CD4-positive, alpha-beta memory T cell (primary cell): Measurements from ENCODE around the gene LPP. TPM values are rescaled to one million over a fixed set of nuclear protein-coding genes. Genes with fewer than 3 reads are reported as not detected.
"Not testable (repeated sequence)": the region's sequence is repeated elsewhere in the genome, so short reads cannot be mapped to it uniquely, and the experiment has no call there.

Experiments used
- CTCF ChIA-PET: fragments of 350-600 bp; sonication (Branson Sonifier 250); formaldehyde crosslinking; loops from one replicate; lab custom pipeline; 2021; ENCODE audit warnings: inconsistent platforms; ENCODE audit not compliant: partially characterized antibody; lab: Charles Lee
- POLR2A ChIA-PET: fragments of 350-600 bp; sonication (Branson Sonifier 250); formaldehyde crosslinking; loops from one replicate; lab custom pipeline; 2021; ENCODE audit not compliant: partially characterized antibody; lab: Charles Lee
- DNase-seq, 5 donors: peaks; one replicate each; pipeline versions ENCODE4 v3.0.0 to v3.0.0-alpha.2; 2020 to 2022; ENCODE audit warnings: mixed read lengths in 1 of 5
- H3K27ac ChIP-seq: one replicate; pipeline ENCODE4 v1.7.0; 2013; ENCODE audit warnings: low read depth, low read length
- H3K27me3 ChIP-seq: 2 replicates; pipeline ENCODE4 v1.7.0; 2013; ENCODE audit warnings: mild to moderate bottlenecking, low read length, moderate library complexity; ENCODE audit not compliant: insufficient read depth
- H3K36me3 ChIP-seq: 2 replicates; pipeline ENCODE4 v1.7.0; 2013; ENCODE audit warnings: mild to moderate bottlenecking, low read length, moderate library complexity; ENCODE audit not compliant: insufficient read depth
- H3K4me1 ChIP-seq: 2 replicates; pipeline ENCODE4 v1.7.0; 2013; ENCODE audit warnings: mild to moderate bottlenecking, low read length, moderate library complexity; ENCODE audit not compliant: insufficient read depth
- H3K4me3 ChIP-seq, 2 donors: one replicate each; pipeline ENCODE4 v1.7.0; 2013; ENCODE audit warnings: low read length in 2 of 2, mild to moderate bottlenecking in 1 of 2
- H3K9me3 ChIP-seq, 2 donors: one replicate each; pipeline ENCODE4 v1.7.0; 2013; ENCODE audit warnings: low read length in 2 of 2, control low read depth in 1 of 2; ENCODE audit not compliant: control insufficient read depth in 1 of 2
- H3K27ac Mint-ChIP-seq, 7 donors: one replicate each; pipeline ENCODE4 v1.8.0; 2020 to 2021; ENCODE audit warnings: mixed read lengths in 7 of 7, mild to moderate bottlenecking in 6 of 7, inconsistent platforms in 3 of 7, moderate library complexity in 3 of 7
- H3K27me3 Mint-ChIP-seq, 2 donors: one replicate each; pipeline ENCODE4 v1.8.0; 2020 to 2021; ENCODE audit warnings: mixed read lengths in 2 of 2
- H3K36me3 Mint-ChIP-seq, 2 donors: one replicate each; pipeline ENCODE4 v1.8.0; 2020 to 2021; ENCODE audit warnings: mixed read lengths in 2 of 2, inconsistent platforms in 1 of 2, mild to moderate bottlenecking in 1 of 2
- H3K4me1 Mint-ChIP-seq, 4 donors: one replicate each; pipeline ENCODE4 v1.8.0; 2020 to 2021; ENCODE audit warnings: mixed read lengths in 4 of 4, mild to moderate bottlenecking in 1 of 4
- H3K4me3 Mint-ChIP-seq, 8 donors: one replicate each; pipeline ENCODE4 v1.8.0; 2020 to 2021; ENCODE audit warnings: mixed read lengths in 8 of 8, mild to moderate bottlenecking in 7 of 8, moderate library complexity in 6 of 8, inconsistent platforms in 3 of 8
- H3K9me3 Mint-ChIP-seq, 8 donors: one replicate each; pipeline ENCODE4 v1.8.0; 2020 to 2021; ENCODE audit warnings: mixed read lengths in 8 of 8, mild to moderate bottlenecking in 5 of 8, inconsistent platforms in 3 of 8, moderate library complexity in 1 of 8
- intact Hi-C: fragments of 100-400 bp; cut with micrococcal nuclease; formaldehyde crosslinking; loops from one replicate; pipeline ENCODE4 v1.15.1; 2023
- polyA plus RNA-seq, 2 donors: library from polyadenylated mRNA; unstranded; fragments of 300-500 nt; fragmentation: Illumina TruSeq; gene quantifications; one replicate each; pipeline ENCODE4 v1.2.3, GENCODE V29; 2021
- total RNA-seq, 2 experiments: library from RNA; stranded (reverse); gene quantifications; one replicate each; pipeline ENCODE4 v1.2.3, GENCODE V29; 2021

Gene LPP
- total and polyA plus RNA-seq, 4 experiments from 2014 or later: 10.4 to 27.2 (median 24.7) TPM

DNA sequence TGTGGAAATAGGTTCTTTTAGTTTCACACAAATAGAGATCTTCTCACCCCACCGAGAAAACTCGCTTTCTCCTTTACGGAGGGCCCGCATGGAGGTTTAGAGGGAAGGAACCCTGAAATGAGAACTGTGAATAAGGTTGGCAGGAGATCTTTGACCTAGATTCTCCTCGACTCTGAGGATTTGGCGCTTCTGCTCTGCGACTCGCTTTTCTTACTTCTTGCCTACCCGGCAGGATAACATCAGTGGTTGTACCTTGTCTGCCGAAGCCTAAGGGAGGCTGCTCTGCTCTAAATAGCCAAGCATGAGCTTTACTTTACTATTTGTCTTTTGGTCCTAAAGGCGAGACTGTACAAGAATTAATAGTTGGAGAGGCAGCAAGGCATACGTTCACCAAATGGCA lies 544.5 kb downstream of the LPP start:
- Mint-ChIP-seq H3K9me3 (no peaks in the 10 kb centered on the region), H3K27ac (no peak overlapping the region), H3K36me3 (peaks cover 0 to 5% of the 10 kb centered on the region in 2 donors), H3K4me3 (peak overlapping the region in 1 of 8 donors; percentile 25), H3K4me1 (peaks cover 8 to 16% (median 13%) of the 10 kb centered on the region in 4 donors), H3K27me3 (no peaks in the 10 kb centered on the region)
- DNase-seq: no peak
- intact Hi-C loops: no loop called here
- Histone ChIP-seq H3K27ac (no peak overlapping the region), H3K9me3 (no peaks in the 10 kb centered on the region), H3K27me3 (no peaks in the 10 kb centered on the region), H3K36me3 (no peaks in the 10 kb centered on the region), H3K4me1 (no peaks in the 10 kb centered on the region), H3K4me3 (no peak overlapping the region)
- ChIA-PET POLR2A (no interaction called here), CTCF (no interaction called here)

DNA sequence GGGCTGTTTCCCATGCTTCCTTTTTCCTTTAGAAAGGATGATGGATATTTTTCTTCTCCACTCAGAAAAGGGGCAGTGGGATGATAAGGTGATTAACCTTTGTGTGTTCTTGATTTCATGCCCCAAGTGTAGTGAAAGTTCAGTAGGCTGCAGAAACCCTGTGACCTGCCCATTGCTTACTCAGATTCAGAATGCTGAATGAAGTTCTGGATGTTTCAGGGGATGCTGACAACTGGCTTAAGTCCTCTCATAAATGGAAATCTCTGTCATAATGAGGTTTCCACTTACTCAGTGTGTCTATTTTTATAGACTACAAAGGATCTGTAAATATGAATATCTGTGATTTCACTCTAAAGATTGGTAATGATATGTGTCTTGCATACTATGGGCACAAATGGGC lies 546.5 kb downstream of the LPP start:
- ChIA-PET POLR2A (no interaction called here), CTCF (no interaction called here)
- H3K27me3 ChIP-seq: no peaks in the 10 kb centered on the region
- Mint-ChIP-seq H3K36me3 (peaks cover 1 to 16% of the 10 kb centered on the region in 2 donors), H3K27me3 (no peaks in the 10 kb centered on the region), H3K9me3 (no peaks in the 10 kb centered on the region), H3K4me3 (no peak overlapping the region), H3K4me1 (peaks cover 9 to 12% (median 9%) of the 10 kb centered on the region in 4 donors), H3K27ac (no peak overlapping the region)
- intact Hi-C loops: no loop called here
- H3K4me3 ChIP-seq: no peak overlapping the region
- DNase-seq: no peak
- H3K9me3 ChIP-seq: no peaks in the 10 kb centered on the region
- H3K36me3 ChIP-seq: no peaks in the 10 kb centered on the region
- no peak overlapping the region for H3K27ac ChIP-seq
- H3K4me1 ChIP-seq: no peaks in the 10 kb centered on the region

DNA sequence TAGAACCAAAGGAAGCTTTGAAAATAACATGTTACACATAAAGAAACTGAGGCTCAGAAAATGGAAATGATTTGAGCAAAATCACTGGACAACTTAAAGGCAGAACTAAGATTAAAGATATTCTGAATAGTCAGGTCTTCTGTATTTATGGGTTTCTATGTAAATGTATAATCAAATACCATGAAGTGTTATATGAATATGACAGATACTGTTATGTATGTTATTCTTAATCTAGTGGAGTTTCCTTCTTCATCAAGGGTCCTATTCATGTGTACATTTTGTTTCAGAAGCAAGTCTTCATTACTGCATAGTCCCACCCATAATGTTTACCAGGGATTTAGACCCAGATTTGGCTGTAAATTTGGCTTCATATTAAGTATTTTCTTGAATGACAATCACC lies 547.0 kb downstream of the LPP start:
- no peak overlapping the region for H3K4me3 Mint-ChIP-seq
- no peaks in the 10 kb centered on the region for H3K9me3 ChIP-seq
- CTCF ChIA-PET: no interaction called here
- no peak overlapping the region for H3K27ac ChIP-seq
- intact Hi-C loops: no loop called here
- no peak overlapping the region for H3K4me3 ChIP-seq
- no peaks in the 10 kb centered on the region for H3K4me1 ChIP-seq
- DNase-seq: no peak
- H3K36me3 ChIP-seq: no peaks in the 10 kb centered on the region
- H3K27ac Mint-ChIP-seq: no peak overlapping the region
- peaks cover 8 to 11% (median 9%) of the 10 kb centered on the region in 4 donors for H3K4me1 Mint-ChIP-seq
- peaks cover 1 to 19% of the 10 kb centered on the region in 2 donors for H3K36me3 Mint-ChIP-seq
- H3K27me3 Mint-ChIP-seq: no peaks in the 10 kb centered on the region
- H3K27me3 ChIP-seq: no peaks in the 10 kb centered on the region
- H3K9me3 Mint-ChIP-seq: no peaks in the 10 kb centered on the region
- POLR2A ChIA-PET: no interaction called here

- intact Hi-C loops: no loop called here
- CTCF ChIA-PET: no interaction called here
Observed at GRCh38 chr3:188701485-188701969, 547.6 kb downstream of the LPP start.

DNA sequence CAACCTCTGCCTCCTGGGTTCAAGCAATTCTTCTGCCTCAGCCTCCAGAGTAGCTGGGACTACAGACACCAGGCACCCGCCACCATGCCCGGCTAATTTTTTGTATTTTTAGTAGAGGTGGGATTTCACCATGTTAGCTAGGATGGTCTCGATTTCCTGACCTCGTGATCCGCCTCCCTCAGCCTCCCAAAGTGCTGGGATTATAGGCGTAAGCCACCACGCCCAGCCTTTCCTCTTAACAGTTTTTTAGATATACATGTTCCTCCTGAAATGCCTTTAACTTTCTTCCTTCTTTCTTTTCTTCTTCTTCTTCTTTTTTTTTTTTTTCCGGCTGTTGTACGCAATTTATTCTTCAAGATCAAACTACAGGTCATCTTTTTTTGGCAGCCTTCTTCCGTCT lies 548.1 kb downstream of the LPP start:
- Mint-ChIP-seq H3K36me3 (peaks cover 1 to 20% of the 10 kb centered on the region in 2 donors), H3K4me3 (peak overlapping the region in 1 of 8 donors; percentile 13), H3K4me1 (peaks cover 4 to 10% (median 6%) of the 10 kb centered on the region in 4 donors)
- intact Hi-C loops, H3K27ac ChIP-seq, H3K4me3 ChIP-seq, DNase-seq, H3K9me3 ChIP-seq, H3K36me3 ChIP-seq, H3K27me3 Mint-ChIP-seq, CTCF ChIA-PET, H3K4me1 ChIP-seq, H3K9me3 Mint-ChIP-seq, H3K27ac Mint-ChIP-seq, H3K27me3 ChIP-seq, POLR2A ChIA-PET: not testable (repeated sequence)

More at GRCh38 chr3:188701485-188701969, 547.6 kb downstream of the LPP start:
- Histone ChIP-seq H3K27ac (no peak overlapping the region), H3K4me3 (no peak overlapping the region), H3K36me3 (no peaks in the 10 kb centered on the region), H3K27me3 (no peaks in the 10 kb centered on the region), H3K4me1 (no peaks in the 10 kb centered on the region), H3K9me3 (no peaks in the 10 kb centered on the region)
- Mint-ChIP-seq H3K4me1 (peaks cover 8 to 10% (median 9%) of the 10 kb centered on the region in 4 donors), H3K4me3 (no peak overlapping the region), H3K9me3 (no peaks in the 10 kb centered on the region), H3K27me3 (no peaks in the 10 kb centered on the region), H3K27ac (no peak overlapping the region), H3K36me3 (peaks cover 1 to 20% of the 10 kb centered on the region in 2 donors)
- POLR2A ChIA-PET: no interaction called here
- no peak for DNase-seq

GRCh38 chr3:188706176-188706575 lies 552.2 kb downstream of the LPP start:
- intact Hi-C loops: no loop called here
- H3K27ac Mint-ChIP-seq: no peak overlapping the region
- Histone ChIP-seq H3K27ac (no peak overlapping the region), H3K27me3 (no peaks in the 10 kb centered on the region), H3K4me1 (no peaks in the 10 kb centered on the region), H3K4me3 (no peak overlapping the region), H3K36me3 (no peaks in the 10 kb centered on the region), H3K9me3 (no peaks in the 10 kb centered on the region)
- H3K27me3 Mint-ChIP-seq: no peaks in the 10 kb centered on the region
- CTCF ChIA-PET: interaction anchor here (3.0 kb wide), 1 partner anchor 43 kb away, joined by 11 read pairs; no protein-coding TSS in a partner anchor
- peaks cover 7 to 16% (median 8%) of the 10 kb centered on the region in 4 donors for H3K4me1 Mint-ChIP-seq
- H3K36me3 Mint-ChIP-seq: peaks cover 10 to 40% of the 10 kb centered on the region in 2 donors
- H3K9me3 Mint-ChIP-seq: no peaks in the 10 kb centered on the region
- DNase-seq: no peak
- POLR2A ChIA-PET: no interaction called here
- H3K4me3 Mint-ChIP-seq: no peak overlapping the region

DNA sequence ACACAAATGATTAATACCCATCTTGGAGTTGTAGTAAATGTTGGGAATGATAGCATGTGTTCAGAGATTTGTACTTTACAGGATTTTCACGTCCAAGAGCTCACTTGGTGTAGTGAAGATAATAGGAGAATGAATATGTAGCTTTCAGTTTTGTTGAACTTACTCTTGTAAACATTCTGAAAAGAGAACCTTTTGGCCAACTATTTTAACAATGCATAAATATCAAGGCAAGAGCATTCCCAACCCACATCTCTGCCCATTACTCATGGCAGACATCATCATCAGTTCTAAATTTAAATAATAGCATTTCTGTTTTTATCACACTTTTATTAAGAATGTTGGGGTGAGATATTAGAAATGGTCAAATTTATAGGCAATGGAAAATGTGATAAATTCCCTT lies 552.6 kb downstream of the LPP start:
- CTCF ChIA-PET: interaction anchor here (3.0 kb wide), 1 partner anchor 42 kb away, joined by 11 read pairs; no protein-coding TSS in a partner anchor
- Mint-ChIP-seq H3K36me3 (peaks cover 11 to 44% of the 10 kb centered on the region in 2 donors), H3K27ac (no peak overlapping the region), H3K4me1 (peaks cover 8 to 16% (median 8%) of the 10 kb centered on the region in 4 donors), H3K9me3 (no peaks in the 10 kb centered on the region), H3K27me3 (no peaks in the 10 kb centered on the region), H3K4me3 (no peak overlapping the region)
- no peak for DNase-seq
- Histone ChIP-seq H3K27ac (no peak overlapping the region), H3K4me1 (no peaks in the 10 kb centered on the region), H3K9me3 (no peaks in the 10 kb centered on the region), H3K4me3 (no peak overlapping the region), H3K27me3 (no peaks in the 10 kb centered on the region), H3K36me3 (no peaks in the 10 kb centered on the region)
- intact Hi-C loops: no loop called here
- POLR2A ChIA-PET: no interaction called here
